ENCODE results near the gene MDK. TPM values are rescaled to one million over a fixed set of nuclear protein-coding genes. Genes with fewer than 3 reads are reported as not detected.
"Not testable (repeated sequence)": the region's sequence is repeated elsewhere in the genome, so short reads cannot be mapped to it uniquely, and the experiment has no call there.

MDK gene
- total RNA-seq, 4 donors from 2014 or later = 34.4 to 309 (median 180) TPM

GRCh38 chr11:46367916-46368267 lies 13.6 kb upstream of the MDK start:
- Histone ChIP-seq H3K9me3 (no peaks in the 10 kb centered on the region), H3K4me3 (no peak overlapping the region), H3K36me3 (no peaks in the 10 kb centered on the region), H3K27ac (no peak overlapping the region), H3K4me1 (peaks cover 5 to 13% (median 10%) of the 10 kb centered on the region in 4 donors), H3K27me3 (no peaks in the 10 kb centered on the region)
- 70% methylated on average over 12 of the region's 12 CpGs; no CpG with 5 or more reads in 1 of the 2 donors for WGBS, 2 donors (ENCODE audit: low coverage in 1 of 2)
- no peak for TF ChIP-seq EP300 (IDR thresholded peaks at IDR 0.05; ENCODE audit: low read depth)
- peak in 2 of 5 experiments; percentile 6 to 22 for TF ChIP-seq CTCF (IDR thresholded peaks at IDR 0.05)
- no peak for DNase-seq
- intact Hi-C loops (cut with DNase I; ENCODE audit: low total_unique reads) = no loop called here
- in situ Hi-C loops (cut with MboI; ENCODE audit: low pct_ligation_motif_present in 1 of 4, low pct_unique_long_range_greater_than_20kb in 1 of 4, low sequenced_read_pairs in 3 of 4) = no loop called here

- in situ Hi-C loops (cut with MboI; ENCODE audit: low pct_ligation_motif_present in 1 of 4, low pct_unique_long_range_greater_than_20kb in 1 of 4, low sequenced_read_pairs in 3 of 4) = no loop called here
- 71 to 100% methylated on average over 1 to 25 of the region's 25 CpGs for WGBS, 2 donors (ENCODE audit: low coverage in 1 of 2)
- peaks cover 0 to 6% (median 5%) of the 10 kb centered on the region in 4 donors for H3K4me1 ChIP-seq
- H3K27me3 ChIP-seq = no peaks in the 10 kb centered on the region
- intact Hi-C loops (cut with DNase I; ENCODE audit: low total_unique reads) = no loop called here
- no peaks in the 10 kb centered on the region for H3K9me3 ChIP-seq
- H3K27ac ChIP-seq = no peak overlapping the region
- TF ChIP-seq POLR2AphosphoS5 (IDR thresholded peaks at IDR 0.05) (no peak), POLR2A (IDR thresholded peaks at IDR 0.05) (no peak), CTCF (IDR thresholded peaks at IDR 0.05) (peak; percentile 72 to 91 (median 80)), EP300 (IDR thresholded peaks at IDR 0.05; ENCODE audit: low read depth) (no peak)
- H3K36me3 ChIP-seq = peaks cover 0 to 7% (median 2%) of the 10 kb centered on the region in 4 donors
- no peak overlapping the region for H3K4me3 ChIP-seq
- peak; percentile 47 for DNase-seq
Observed at GRCh38 chr11:46369458-46370152, 11.9 kb upstream of the MDK start.

GRCh38 chr11:46370253-46370652 lies 11.2 kb upstream of the MDK start:
- TF ChIP-seq CTCF (IDR thresholded peaks at IDR 0.05) (no peak), POLR2AphosphoS5 (IDR thresholded peaks at IDR 0.05) (no peak), EP300 (IDR thresholded peaks at IDR 0.05; ENCODE audit: low read depth) (no peak), POLR2A (IDR thresholded peaks at IDR 0.05) (no peak)
- intact Hi-C loops (cut with DNase I; ENCODE audit: low total_unique reads) (no loop called here), in situ Hi-C loops (cut with MboI; ENCODE audit: low pct_ligation_motif_present in 1 of 4, low pct_unique_long_range_greater_than_20kb in 1 of 4, low sequenced_read_pairs in 3 of 4) (no loop called here)
- peaks cover 0 to 6% (median 5%) of the 10 kb centered on the region in 4 donors for H3K4me1 ChIP-seq
- no peak overlapping the region for H3K4me3 ChIP-seq
- no peaks in the 10 kb centered on the region for H3K9me3 ChIP-seq
- DNase-seq = no peak
- H3K27ac ChIP-seq = no peak overlapping the region
- peaks cover 0 to 13% (median 5%) of the 10 kb centered on the region in 4 donors for H3K36me3 ChIP-seq
- WGBS, 2 donors (ENCODE audit: low coverage in 1 of 2) = 86 to 88% methylated on average over 4 to 13 of the region's 13 CpGs
- H3K27me3 ChIP-seq = no peaks in the 10 kb centered on the region

- DNase-seq; intact Hi-C loops (cut with DNase I; ENCODE audit: low total_unique reads); H3K27ac ChIP-seq; H3K4me1 ChIP-seq; H3K27me3 ChIP-seq; H3K4me3 ChIP-seq; in situ Hi-C loops (cut with MboI; ENCODE audit: low pct_ligation_motif_present in 1 of 4, low pct_unique_long_range_greater_than_20kb in 1 of 4, low sequenced_read_pairs in 3 of 4); H3K9me3 ChIP-seq: not testable (repeated sequence)
- H3K36me3 ChIP-seq = peaks cover 0 to 16% (median 7%) of the 10 kb centered on the region in 4 donors
- 95% methylated on average over 19 of the region's 19 CpGs; no CpG with 5 or more reads in 1 of the 2 donors for WGBS, 2 donors (ENCODE audit: low coverage in 1 of 2)
Observed at GRCh38 chr11:46371262-46371661, 10.2 kb upstream of the MDK start.

- 71% methylated on average over 10 of the region's 10 CpGs; no CpG with 5 or more reads in 1 of the 2 donors for WGBS, 2 donors (ENCODE audit: low coverage in 1 of 2)
- Histone ChIP-seq H3K27me3 (no peaks in the 10 kb centered on the region), H3K36me3 (peaks cover 0 to 16% (median 7%) of the 10 kb centered on the region in 4 donors), H3K27ac (no peak overlapping the region), H3K4me1 (peaks cover 0 to 5% (median 4%) of the 10 kb centered on the region in 4 donors), H3K9me3 (no peaks in the 10 kb centered on the region), H3K4me3 (no peak overlapping the region)
- intact Hi-C loops (cut with DNase I; ENCODE audit: low total_unique reads) = no loop called here
- DNase-seq = no peak
- no peak for TF ChIP-seq POLR2A (IDR thresholded peaks at IDR 0.05)
- no peak for TF ChIP-seq POLR2AphosphoS5 (IDR thresholded peaks at IDR 0.05)
- TF ChIP-seq EP300 (IDR thresholded peaks at IDR 0.05; ENCODE audit: low read depth) = no peak
- no peak for TF ChIP-seq CTCF (IDR thresholded peaks at IDR 0.05)
- in situ Hi-C loops (cut with MboI; ENCODE audit: low pct_ligation_motif_present in 1 of 4, low pct_unique_long_range_greater_than_20kb in 1 of 4, low sequenced_read_pairs in 3 of 4) = no loop called here
Observed at GRCh38 chr11:46372086-46372485, 9.4 kb upstream of the MDK start.

GRCh38 chr11:46372501-46372900 lies 9.0 kb upstream of the MDK start:
- DNase-seq; intact Hi-C loops (cut with DNase I; ENCODE audit: low total_unique reads); H3K9me3 ChIP-seq; H3K4me1 ChIP-seq; H3K27me3 ChIP-seq; H3K4me3 ChIP-seq; in situ Hi-C loops (cut with MboI; ENCODE audit: low pct_ligation_motif_present in 1 of 4, low pct_unique_long_range_greater_than_20kb in 1 of 4, low sequenced_read_pairs in 3 of 4); H3K27ac ChIP-seq: not testable (repeated sequence)
- H3K36me3 ChIP-seq = peaks cover 0 to 16% (median 7%) of the 10 kb centered on the region in 4 donors
- 100% methylated on average over 3 of the region's 15 CpGs; no CpG with 5 or more reads in 1 of the 2 donors for WGBS, 2 donors (ENCODE audit: low coverage in 1 of 2)

All from transverse colon (tissue), 4 donors.